Activated T-cell treated with anti-CD3 and anti-CD28 coated beads, Interleukin-2, amount 50 U/mL, for 72 hours (primary cell): ENCODE measurements around the gene OVOL1. TPM values are rescaled to one million over a fixed set of nuclear protein-coding genes. Genes with fewer than 3 reads are reported as not detected.

Source experiments
- total RNA-seq, 2 donors: library from RNA; stranded (reverse); gene quantifications; one replicate each; pipeline ENCODE4 v1.2.3, GENCODE V29; 2022

OVOL1 gene
- total RNA-seq, 2 donors from 2014 or later, result 0.16 TPM; not detected in 1

Other genes with a start within 250 kb of the OVOL1 start
- gene LTBP3, start 228.7 kb upstream of the OVOL1 start, total RNA-seq, result 100 to 1,000 TPM; 106 TPM
- 10 to 100 TPM; 23.5 to 25.1 TPM for gene ZNRD2, start 216.6 kb upstream of the OVOL1 start, total RNA-seq
- gene FAM89B, start 214.5 kb upstream of the OVOL1 start, total RNA-seq, result 10 to 100 TPM; 21.4 to 26.7 TPM
- 100 to 1,000 TPM in 1 of 2 donors, 10 to 100 TPM in 1; 93.9 to 113 TPM for gene EHBP1L1, start 211.0 kb upstream of the OVOL1 start, total RNA-seq
- under 1 TPM; 0.34 to 0.39 TPM for gene KCNK7, start 191.3 kb upstream of the OVOL1 start, total RNA-seq
- 10 to 100 TPM; 57.3 to 70.1 TPM for gene MAP3K11, start 172.8 kb upstream of the OVOL1 start, total RNA-seq
- gene PCNX3, start 171.3 kb upstream of the OVOL1 start, total RNA-seq, result 10 to 100 TPM; 45.9 TPM
- 100 to 1,000 TPM; 132 to 137 TPM for gene SIPA1, start 149.0 kb upstream of the OVOL1 start, total RNA-seq
- 100 to 1,000 TPM; 116 to 121 TPM for gene RELA, start 124.1 kb upstream of the OVOL1 start, total RNA-seq
- gene KAT5, start 74.8 kb upstream of the OVOL1 start, total RNA-seq, result 100 to 1,000 TPM in 1 of 2 donors, 10 to 100 TPM in 1; 86.4 to 105 TPM
- 10 to 100 TPM; 35.4 to 37.1 TPM for gene RNASEH2C, start 66.3 kb upstream of the OVOL1 start, total RNA-seq
- gene AP5B1, start 6.1 kb upstream of the OVOL1 start, total RNA-seq, result 10 to 100 TPM; 20.0 to 22.4 TPM
- 1 to 10 TPM; 2.2 to 4.6 TPM for gene SNX32, start 46.9 kb downstream of the OVOL1 start, total RNA-seq
- gene CFL1, start 71.1 kb downstream of the OVOL1 start, total RNA-seq, result 100 to 1,000 TPM; 477 to 512 TPM
- 10 to 100 TPM; 80.6 to 94.8 TPM for gene MUS81, start 73.4 kb downstream of the OVOL1 start, total RNA-seq
- gene EFEMP2, start 85.7 kb downstream of the OVOL1 start, total RNA-seq, result 10 to 100 TPM; 22.4 to 26.0 TPM
- gene CTSW, start 92.8 kb downstream of the OVOL1 start, total RNA-seq, result 10 to 100 TPM; 16.8 to 27.8 TPM
- gene FIBP, start 101.4 kb downstream of the OVOL1 start, total RNA-seq, result 10 to 100 TPM; 86.4 to 91.9 TPM
- gene CCDC85B, start 103.6 kb downstream of the OVOL1 start, total RNA-seq, result 10 to 100 TPM; 35.4 to 37.5 TPM
- gene FOSL1, start 113.3 kb downstream of the OVOL1 start, total RNA-seq, result 10 to 100 TPM; 11.9 to 18.8 TPM
- gene C11orf68, start 132.0 kb downstream of the OVOL1 start, total RNA-seq, result 10 to 100 TPM; 34.7 to 36.5 TPM
- gene DRAP1, start 132.4 kb downstream of the OVOL1 start, total RNA-seq, result 100 to 1,000 TPM; 126 to 145 TPM
- not detected for gene TSGA10IP, start 158.4 kb downstream of the OVOL1 start, total RNA-seq
- gene SART1, start 174.7 kb downstream of the OVOL1 start, total RNA-seq, result 10 to 100 TPM; 63.2 to 75.9 TPM
- gene EIF1AD, start 215.1 kb downstream of the OVOL1 start, total RNA-seq, result 10 to 100 TPM; 39.1 to 40.8 TPM
- gene BANF1, start 215.4 kb downstream of the OVOL1 start, total RNA-seq, result 100 to 1,000 TPM; 166 to 174 TPM
- gene CST6, start 224.9 kb downstream of the OVOL1 start, total RNA-seq, result under 1 TPM; 0.34 to 0.79 TPM
- gene CATSPER1, start 239.4 kb downstream of the OVOL1 start, total RNA-seq, result under 1 TPM in 1 of 2 donors, not detected in 1; 0.49 TPM